ENCODE measurements around the gene DVL1. TPM values are rescaled to one million over a fixed set of nuclear protein-coding genes. Genes with fewer than 3 reads are reported as not detected.

Gene DVL1
- total and polyA plus RNA-seq, 9 of the 15 experiments (the other 6 are each of a cell fraction or from before 2014, with no cell fraction given): 0.62 to 135 (median 24.3) TPM

- TF ChIP-seq PHF20 (IDR thresholded peaks at IDR 0.05; ENCODE audit: partially characterized antibody) (no peak), ILF3 (IDR thresholded peaks at IDR 0.05; ENCODE audit: borderline replicate concordance) (no peak), SMAD4 (CRISPR knock-in tag; conservative IDR thresholded peaks at IDR 0.05) (0 out of 2 replicates have a peak, but pooled peaks have one; percentile 4), CHD2 (IDR thresholded peaks at IDR 0.05; ENCODE audit: low read depth, low read length) (no peak), ZNF707 (CRISPR knock-in tag; conservative IDR thresholded peaks at IDR 0.05) (no peak), TAF7 (tag; IDR thresholded peaks at IDR 0.05) (no peak), MECOM (CRISPR knock-in tag; IDR thresholded peaks at IDR 0.05) (no peak), E2F1 (CRISPR knock-in tag; IDR thresholded peaks at IDR 0.05) (no peak), NCOA1 (IDR thresholded peaks at IDR 0.05; ENCODE audit: low read depth) (no peak), ZFP36 (IDR thresholded peaks at IDR 0.05; ENCODE audit: low read depth, low read length, partially characterized antibody) (no peak), ZNF311 (CRISPR knock-in tag; IDR thresholded peaks at IDR 0.05) (no peak), FOXJ2 (tag; IDR thresholded peaks at IDR 0.05) (peak; percentile 73; the same call in 1 of the 2 replicates), ZNF133 (CRISPR knock-in tag; IDR thresholded peaks at IDR 0.05) (no peak), ZNF764 (CRISPR knock-in tag; IDR thresholded peaks at IDR 0.05; ENCODE audit: low read depth) (no peak), ZNF398 (CRISPR knock-in tag; IDR thresholded peaks at IDR 0.05) (no peak), KDM5B (IDR thresholded peaks at IDR 0.05; ENCODE audit: insufficient replicate concordance, low read depth, low read length) (no peak), ZNF830 (CRISPR knock-in tag; IDR thresholded peaks at IDR 0.05) (no peak), PTBP1 (IDR thresholded peaks at IDR 0.05; ENCODE audit: low read depth, low read length) (no peak), CGGBP1 (CRISPR knock-in tag; IDR thresholded peaks at IDR 0.05) (no peak; the same call in 1 of the 2 replicates), E2F4 (CRISPR knock-in tag; IDR thresholded peaks at IDR 0.05; ENCODE audit: low read depth) (no peak), TAF9B (IDR thresholded peaks at IDR 0.05; ENCODE audit: partially characterized antibody) (no peak), SIX5 (IDR thresholded peaks at IDR 0.05; ENCODE audit: borderline replicate concordance in 1 of 2, insufficient read depth in 1 of 2, low read depth in 1 of 2, low read length in 2 of 2) (no peak), ZNF778 (CRISPR knock-in tag; IDR thresholded peaks at IDR 0.05) (no peak), NFYB (IDR thresholded peaks at IDR 0.05; ENCODE audit: extremely low read depth, insufficient read length) (no peak), ESRRA (IDR thresholded peaks at IDR 0.05; ENCODE audit: borderline replicate concordance, low read depth) (no peak), ARID1B (IDR thresholded peaks at IDR 0.05) (peak; percentile 72), ZNF431 (CRISPR knock-in tag; IDR thresholded peaks at IDR 0.05) (no peak)
Observed at GRCh38 chr1:1318131-1318652, 31.0 kb downstream of the DVL1 start (continued).
